SK-N-SH (cell line): ENCODE data around the gene TMEM14B. TPM values are rescaled to one million over a fixed set of nuclear protein-coding genes. Genes with fewer than 3 reads are reported as not detected.

Experiments used
- CTCF ChIP-seq: fragments of 200-600 bp; sonication (generic); IDR thresholded peaks from 2 replicates; pipeline ENCODE4 v1.6.1; 2017; ENCODE audit warnings: antibody characterized with exemption, mild to moderate bottlenecking, moderate library complexity
- ELF1 ChIP-seq: IDR thresholded peaks from 2 replicates; pipeline ENCODE4 v1.4.0; 2012
- EP300 ChIP-seq, 2 experiments: IDR thresholded peaks; 2 replicates each; pipeline versions ENCODE4 v1.4.0 to v1.6.1; 2012; ENCODE audit warnings: borderline replicate concordance in 1 of 2, low read depth in 1 of 2, low read length in 1 of 2
- EZH2phosphoT487 ChIP-seq: fragments of 200-600 bp; sonication (generic); IDR thresholded peaks from 2 replicates; pipeline ENCODE4 v1.6.1; 2017; ENCODE audit warnings: low read depth, mixed run types, mild to moderate bottlenecking, antibody characterized with exemption, moderate library complexity, borderline replicate concordance
- IRF3 ChIP-seq: fragments of 150-350 bp; IDR thresholded peaks from 2 replicates; pipeline ENCODE4 v1.6.1; 2016; ENCODE audit warnings: mild to moderate bottlenecking, low read depth, low read length
- JUND ChIP-seq: IDR thresholded peaks from 2 replicates; pipeline ENCODE4 v1.4.0; 2012
- RAD21 ChIP-seq: IDR thresholded peaks from 2 replicates; pipeline ENCODE4 v1.6.1; 2012; ENCODE audit warnings: mild to moderate bottlenecking, low read length
- RCOR1 ChIP-seq: fragments of 150-350 bp; IDR thresholded peaks from 2 replicates; pipeline ENCODE4 v1.6.1; 2017; ENCODE audit warnings: antibody characterized with exemption, low read length
- TCF12 ChIP-seq: IDR thresholded peaks from 2 replicates; pipeline ENCODE4 v1.4.0; 2012
- ZBTB33 ChIP-seq: IDR thresholded peaks from 2 replicates; pipeline ENCODE4 v1.4.0; 2012; ENCODE audit warnings: low read depth, borderline replicate concordance
- polyA plus RNA-seq, 3 experiments: library from polyadenylated mRNA; depleted of rRNA; stranded (reverse); fragments of >200 nt; gene quantifications; 2 replicates each; pipeline ENCODE4 v1.2.3, GENCODE V29; 2012
- small RNA-seq, 7 experiments: library from RNA; depleted of rRNA; stranded (forward); fragments of <200 nt; gene quantifications; one replicate each; pipeline ENCODE3, GENCODE V24; 2012

TMEM14B gene
- polyA plus RNA-seq, 1 of the 3 experiments (the other 2 are of a cell fraction), result 93.6 TPM

- TF ChIP-seq CTCF (peak; percentile 100), EZH2phosphoT487 (no peak), EP300 (IDR thresholded peaks at IDR 0.05; ENCODE audit: borderline replicate concordance in 1 of 2, low read depth in 1 of 2, low read length in 1 of 2) (no peak), RAD21 (peak; percentile 90), TCF12 (no peak), IRF3 (no peak), RCOR1 (no peak), ELF1 (no peak), ZBTB33 (no peak), JUND (no peak)
Measured at GRCh38 chr6:10801224-10801848, 53.7 kb downstream of the TMEM14B start (continued).

Small RNAs within 50 kb of the gene (small RNA-seq; reads per million reads assigned to genes)
- 0 reads per million in 7 experiments for gene RNA5SP203

Other genes starting within 250 kb of the TMEM14B start
- 0.13 and 0.29 TPM in 2 replicates for gene GCNT2, start 226.5 kb upstream of the TMEM14B start, polyA plus RNA-seq (2012; rRNA removed)
- 0.71 and 1.4 TPM in 2 replicates for gene C6orf52, start 53.2 kb upstream of the TMEM14B start, polyA plus RNA-seq (2012; rRNA removed)
- gene PAK1IP1, start 52.8 kb upstream of the TMEM14B start, polyA plus RNA-seq (2012; rRNA removed), result 16.2 and 19.1 TPM in 2 replicates
- 199 and 214 TPM in 2 replicates for gene TMEM14C, start 24.7 kb upstream of the TMEM14B start, polyA plus RNA-seq (2012; rRNA removed)
- gene MAK, start 90.7 kb downstream of the TMEM14B start, polyA plus RNA-seq (2012; rRNA removed), result 0.02 TPM in 1 of 2 replicates, not detected in the other
- gene GCM2, start 134.2 kb downstream of the TMEM14B start, polyA plus RNA-seq (2012; rRNA removed), result not detected in 2 replicates
- 0.82 and 1.5 TPM in 2 replicates for gene SYCP2L, start 139.2 kb downstream of the TMEM14B start, polyA plus RNA-seq (2012; rRNA removed)